Endometrial microvascular endothelial cells (primary cell): ENCODE data around the gene DRICH1. TPM values are rescaled to one million over a fixed set of nuclear protein-coding genes. Genes with fewer than 3 reads are reported as not detected.
"Not testable (repeated sequence)": the region's sequence is repeated elsewhere in the genome, so short reads cannot be mapped to it uniquely, and the experiment has no call there.

ENCODE experiments used
- in situ Hi-C: cut with HindIII; loops from 2 replicates; pipeline ENCODE4 v1.10.0; 2017; ENCODE audit warnings: low sequenced_read_pairs, low pct_unique_long_range_greater_than_20kb; ENCODE audit errors: inconsistent ontology term
- total RNA-seq: library from RNA; depleted of rRNA; stranded (reverse); fragments of >200 nt; gene quantifications from one replicate; pipeline ENCODE4 v1.2.3, GENCODE V29; 2015; ENCODE audit errors: inconsistent ontology term

The DRICH1 gene, protein sequence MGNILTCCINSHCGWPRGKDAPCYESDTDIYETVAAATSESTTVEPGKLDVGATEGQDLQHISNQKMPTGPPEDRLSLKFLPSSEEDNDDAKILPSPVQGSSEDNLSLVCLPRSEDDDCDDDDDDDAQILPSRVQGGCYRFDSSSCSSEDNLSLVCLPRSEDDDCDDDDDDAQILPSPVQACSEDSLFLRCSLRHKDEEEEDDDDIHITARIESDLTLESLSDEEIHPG
- total RNA-seq, result not detected

DNA sequence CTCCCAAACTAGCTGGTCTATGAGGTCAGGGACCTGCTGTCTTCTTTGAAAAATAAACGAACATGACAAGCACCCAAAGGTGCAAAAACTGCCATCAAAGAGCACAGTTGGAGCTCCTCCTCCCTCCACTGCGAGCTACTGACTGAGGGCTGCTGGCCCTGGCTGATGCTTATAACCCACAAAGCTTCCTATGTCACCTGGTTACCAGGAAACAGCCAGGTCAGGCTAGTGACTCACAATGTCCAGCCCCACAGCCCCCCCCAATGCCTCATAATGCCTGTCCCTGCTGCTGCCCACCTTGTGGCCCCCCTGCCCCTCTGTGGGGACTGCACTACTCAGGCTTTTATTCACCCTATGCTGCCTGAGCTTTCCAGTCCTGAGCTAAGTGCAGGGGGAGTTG lies at the start of gene DRICH1:
Gene DRICH1, minus strand, starts transcription at position 144 of the 400 bp plus-strand sequence. CDS start 298 bp downstream, outside the sequence.
- in situ Hi-C loops, result no loop called here

DNA sequence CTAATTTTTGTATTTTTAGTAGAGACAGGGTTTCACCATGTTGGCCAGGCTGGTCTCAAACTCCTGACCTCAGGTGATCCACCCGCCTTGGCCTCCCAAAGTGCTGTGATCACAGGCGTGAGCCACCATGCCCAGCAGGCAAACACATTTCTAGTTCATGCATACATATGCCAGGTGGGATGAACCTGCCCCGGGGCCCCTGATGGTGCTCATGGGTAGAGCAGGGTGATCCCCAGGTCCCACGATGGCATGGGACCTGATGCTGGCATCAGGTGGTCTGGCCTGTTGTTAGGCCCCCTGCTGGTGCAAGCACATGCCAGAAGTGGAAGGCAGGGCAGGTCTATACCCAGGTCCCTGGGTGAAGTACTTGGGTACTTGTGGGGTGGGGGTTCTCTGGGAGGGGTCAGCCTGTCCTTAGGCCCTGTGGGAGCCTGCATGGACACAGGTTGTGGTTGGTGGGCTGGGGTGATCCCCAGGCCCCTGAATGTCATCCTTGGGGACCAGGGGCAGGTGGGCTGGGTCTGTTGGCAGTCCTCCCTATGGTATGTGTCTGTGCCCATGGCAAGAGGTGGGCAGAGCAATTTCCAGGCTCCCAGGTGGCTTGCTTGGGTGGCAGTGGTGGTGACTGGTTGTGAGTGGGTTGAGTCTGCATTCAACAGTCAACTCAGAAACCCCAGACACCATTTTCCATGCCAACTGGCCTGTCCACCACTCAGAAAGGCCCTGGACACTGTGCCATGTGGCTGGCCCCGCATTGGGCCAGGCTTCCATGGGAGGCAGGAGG lies 49.1 kb upstream of the DRICH1 start:
- in situ Hi-C loops, result no loop called here

DNA sequence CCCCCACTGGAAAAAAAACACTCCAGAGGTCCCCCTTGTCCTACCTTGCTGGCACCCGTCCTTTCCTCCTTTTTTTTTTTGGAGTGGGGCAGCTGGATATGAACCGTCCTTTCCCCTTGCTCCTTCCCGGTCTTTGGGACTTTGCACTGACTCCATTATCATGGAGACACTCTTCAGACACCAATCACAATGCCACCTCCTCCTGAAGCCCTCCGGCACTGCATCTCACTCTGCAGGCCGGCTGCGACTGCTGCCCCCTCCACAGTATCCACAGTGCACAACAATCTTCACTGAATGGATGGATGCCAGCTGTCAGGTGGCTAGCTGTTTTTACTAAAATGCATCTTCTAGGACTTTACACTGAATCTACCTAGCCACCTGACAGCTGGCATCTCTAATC lies 46.0 kb upstream of the DRICH1 start:
- in situ Hi-C loops, result no loop called here

DNA sequence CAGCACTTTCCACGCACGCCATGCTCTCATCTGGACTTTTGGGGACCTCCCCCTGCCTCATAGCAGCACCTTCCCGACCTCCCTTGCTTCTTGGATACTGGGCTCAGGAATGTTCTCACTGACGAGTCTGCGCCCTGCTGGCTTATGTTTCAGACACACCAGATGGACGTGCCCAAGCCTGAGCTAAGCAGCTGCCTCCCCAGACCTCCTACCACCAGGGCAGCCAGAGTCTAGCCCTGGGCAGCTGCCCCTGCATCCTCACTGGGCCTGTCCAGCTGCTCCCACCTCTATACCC lies 45.5 kb upstream of the DRICH1 start:
- in situ Hi-C loops, result no loop called here

DNA sequence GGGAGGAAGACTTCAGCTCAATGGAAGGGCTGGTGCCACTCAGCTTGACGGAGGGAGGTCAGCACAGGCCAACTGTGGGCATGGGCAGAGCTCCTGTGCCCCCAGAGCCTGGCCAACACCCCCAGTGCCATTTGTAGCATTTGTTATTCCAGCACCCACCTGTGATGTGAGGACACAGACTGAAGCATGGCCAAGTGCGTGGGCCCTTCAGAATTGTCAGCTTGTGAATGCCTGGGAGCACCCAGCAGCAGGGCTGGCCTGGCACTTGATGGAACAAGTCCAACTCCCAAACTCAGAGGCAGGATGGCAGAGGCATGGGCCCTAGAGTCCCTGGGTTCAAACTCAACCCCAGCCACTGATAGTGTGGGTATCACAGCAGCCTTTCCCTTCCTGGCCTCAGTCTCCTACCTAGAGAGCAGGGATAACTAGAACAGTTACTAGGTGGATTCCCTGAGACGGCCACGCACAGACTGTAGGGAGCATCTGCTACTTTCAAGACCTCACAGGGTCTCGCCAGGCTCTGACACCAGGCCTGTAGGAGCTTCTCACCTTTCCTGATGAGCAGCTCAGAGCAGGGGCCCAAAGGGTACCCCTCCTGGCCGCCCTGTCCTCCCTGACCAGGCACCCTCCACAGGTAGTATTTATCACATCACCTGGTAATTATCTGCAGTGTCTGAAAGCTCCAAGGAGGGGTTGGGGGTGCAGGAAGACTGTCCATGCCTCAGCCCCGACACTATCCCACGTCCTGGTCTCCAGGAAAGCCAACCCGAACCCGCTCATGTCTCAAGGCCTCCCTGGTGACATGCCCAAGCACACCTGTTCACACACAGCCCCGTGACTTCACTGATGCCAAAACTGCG lies 45.0 kb upstream of the DRICH1 start:
- in situ Hi-C loops, result not testable (repeated sequence)

DNA sequence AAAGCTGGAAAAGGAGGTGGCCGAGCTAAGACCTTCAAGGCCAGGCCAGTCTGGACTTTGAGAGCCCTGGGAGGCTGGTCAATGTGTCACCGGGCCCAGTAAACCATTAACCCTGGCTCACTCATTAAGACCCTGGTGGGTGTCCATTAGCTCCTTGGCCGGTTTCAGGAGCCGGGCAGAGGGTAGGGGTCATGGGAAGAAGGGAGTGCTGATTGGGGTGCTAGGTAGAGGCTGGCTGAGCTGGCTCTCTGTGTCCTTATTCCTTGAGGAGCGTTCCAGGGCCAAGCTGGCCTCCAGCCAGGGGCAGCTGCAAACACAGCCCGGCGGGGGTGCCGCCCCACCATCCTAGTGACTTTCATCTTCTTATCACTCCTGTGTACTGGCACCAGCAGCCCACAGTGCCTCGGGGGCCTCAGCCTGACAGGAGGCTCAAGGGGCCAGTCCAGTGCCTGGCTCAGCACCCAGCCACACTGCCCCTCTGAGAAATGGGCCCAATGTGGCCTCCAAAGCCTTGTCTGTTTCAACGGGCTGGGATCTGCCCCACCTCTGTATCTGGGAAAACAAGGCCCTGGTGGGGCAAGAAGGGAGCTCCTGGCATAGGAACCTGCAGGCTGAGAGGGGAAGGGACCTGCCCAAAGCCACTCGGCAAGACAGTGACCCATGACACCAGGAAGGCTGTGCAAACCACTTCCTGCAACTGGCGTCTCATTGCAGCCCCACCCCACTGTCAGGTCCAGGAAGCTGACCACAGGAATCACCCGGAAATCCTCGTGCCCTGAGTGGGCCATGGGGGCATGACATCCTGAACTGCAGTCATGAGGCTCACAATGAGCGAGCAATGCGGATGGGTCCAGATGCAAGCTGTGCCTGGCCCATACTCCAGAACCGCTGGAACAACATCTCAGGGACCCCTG lies 43.6 kb upstream of the DRICH1 start:
- in situ Hi-C loops, result no loop called here

DNA sequence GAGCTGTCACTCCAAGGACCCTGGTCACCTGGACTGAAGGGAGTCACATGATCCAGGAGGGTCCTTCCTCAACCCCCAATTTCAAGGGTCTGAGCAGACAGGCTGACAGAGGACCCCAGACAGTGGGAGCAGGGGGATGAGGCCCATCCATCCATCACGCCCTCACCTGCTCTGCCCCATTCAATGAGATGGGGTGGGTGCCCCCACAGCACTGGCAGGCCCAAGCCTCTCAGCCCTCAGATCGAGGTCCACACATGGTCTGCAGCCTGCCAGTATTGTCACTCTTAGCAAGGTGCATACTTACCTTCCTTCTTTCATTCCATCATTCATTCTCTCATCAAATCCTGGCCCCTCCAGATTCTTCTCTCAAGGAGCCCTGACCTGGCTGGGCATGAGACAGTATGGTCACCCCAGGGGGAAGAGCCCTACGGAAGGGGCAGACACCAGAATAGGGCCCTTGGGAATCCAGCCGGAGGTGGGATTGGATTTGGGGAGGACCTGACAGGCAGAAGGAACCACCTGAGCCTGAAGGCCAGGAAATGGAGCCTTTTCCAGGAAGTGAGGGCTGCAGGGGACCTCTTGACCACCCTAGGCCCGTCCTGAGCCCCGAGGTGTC lies 42.9 kb upstream of the DRICH1 start:
- in situ Hi-C loops, result not testable (repeated sequence)

DNA sequence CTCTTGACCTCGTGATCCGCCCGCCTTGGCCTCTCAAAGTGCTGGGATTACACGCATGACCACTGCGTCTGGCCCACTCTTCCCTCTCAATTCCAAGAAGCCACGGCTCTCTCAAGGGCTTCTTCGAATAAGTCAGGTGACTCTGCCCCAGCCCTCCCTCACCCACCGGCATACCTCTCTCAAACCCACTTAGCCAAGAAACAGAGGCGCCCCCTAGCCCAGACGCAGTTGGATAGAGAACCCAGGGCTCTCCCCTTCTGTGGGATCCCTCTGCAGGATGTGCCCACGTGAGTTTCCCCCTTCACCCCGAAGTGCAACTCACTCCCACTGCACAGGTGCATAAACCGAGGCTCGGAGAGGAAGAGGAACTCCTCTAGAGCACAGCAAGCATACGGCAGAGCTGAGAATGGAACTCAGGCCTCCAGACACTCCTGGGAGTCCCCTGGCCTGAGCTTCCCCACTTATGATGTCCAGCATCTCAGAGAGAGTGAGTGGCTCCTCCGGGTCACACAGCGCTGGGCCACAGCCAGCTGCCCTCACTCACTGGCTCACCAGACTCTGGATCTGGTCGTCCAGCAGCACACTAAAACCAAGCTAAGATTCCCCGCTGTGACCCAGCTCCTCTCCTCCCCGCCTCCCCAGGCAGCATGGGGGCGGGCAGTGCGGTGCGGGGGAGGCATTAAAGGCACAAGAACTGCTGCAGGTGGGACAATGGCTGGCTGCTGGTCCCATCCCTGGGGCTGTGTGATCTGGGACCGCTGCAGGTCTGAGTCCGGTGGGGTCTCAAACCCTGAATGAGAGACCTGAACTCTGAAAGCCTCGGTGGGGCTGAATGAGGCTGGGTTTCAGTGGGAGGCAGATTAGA lies 41.9 kb upstream of the DRICH1 start:
- in situ Hi-C loops, result no loop called here

DNA sequence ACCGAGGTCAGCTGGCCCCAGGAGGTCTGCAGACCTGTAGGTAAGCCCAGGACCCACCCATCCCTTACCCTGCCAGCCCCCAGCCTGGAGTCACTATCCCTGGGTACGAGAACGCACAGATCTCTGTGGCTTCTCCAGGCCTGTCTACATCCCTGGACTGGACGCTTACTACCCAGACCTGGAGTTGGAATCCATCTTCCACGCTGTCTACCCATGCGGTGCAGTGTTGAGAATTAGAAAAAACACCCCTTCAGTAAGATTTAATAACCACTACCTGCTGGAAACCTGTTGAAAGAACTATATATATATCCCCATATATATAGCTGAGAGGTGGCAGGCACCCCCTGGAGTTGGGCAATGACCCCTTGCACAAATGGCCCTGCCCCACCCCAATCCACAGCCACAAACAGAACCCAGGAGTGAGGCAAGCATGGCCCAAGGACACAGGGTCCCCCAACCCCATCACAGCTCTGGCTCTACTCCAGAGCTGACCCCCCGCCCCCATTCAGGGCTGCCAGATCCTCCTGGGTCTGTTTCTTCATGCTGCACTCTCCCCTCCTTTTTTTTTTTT lies 41.0 kb upstream of the DRICH1 start:
- in situ Hi-C loops, result no loop called here

DNA sequence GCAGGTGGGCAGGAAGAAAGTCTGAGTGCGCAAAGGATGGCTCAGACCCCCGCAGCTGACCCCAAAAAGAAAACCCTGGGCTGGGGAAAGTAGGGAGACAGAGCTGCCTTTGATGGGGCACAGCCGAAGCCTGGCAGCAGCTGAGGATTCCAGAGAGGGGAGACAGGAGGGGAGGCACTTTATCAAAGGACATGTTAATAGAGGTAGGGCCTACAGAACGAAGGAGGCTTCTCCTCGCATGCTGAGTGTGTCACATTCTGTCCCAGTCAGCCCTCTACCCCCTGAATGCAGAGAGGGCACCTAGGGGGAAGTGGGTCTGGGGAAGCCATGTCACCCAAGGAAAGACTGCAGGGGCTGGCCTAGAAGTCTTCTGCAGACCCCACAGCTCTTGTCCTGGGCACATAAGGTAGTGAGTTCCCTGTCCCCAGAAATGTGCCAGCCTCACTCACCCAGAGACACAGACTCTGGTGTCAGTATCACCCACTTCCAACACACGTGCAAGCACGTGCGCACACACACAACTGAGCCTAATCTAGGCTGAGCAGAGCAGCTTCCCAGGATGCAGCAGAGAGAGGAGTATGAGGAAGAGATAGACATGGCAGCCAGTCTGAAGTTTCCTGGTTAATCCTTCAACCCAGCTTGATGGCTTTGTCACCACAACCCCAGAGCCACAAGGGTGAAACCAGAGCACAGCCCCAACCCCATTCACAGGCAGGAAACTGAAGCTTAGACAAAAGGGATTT lies 40.4 kb upstream of the DRICH1 start:
- in situ Hi-C loops, result not testable (repeated sequence)

DNA sequence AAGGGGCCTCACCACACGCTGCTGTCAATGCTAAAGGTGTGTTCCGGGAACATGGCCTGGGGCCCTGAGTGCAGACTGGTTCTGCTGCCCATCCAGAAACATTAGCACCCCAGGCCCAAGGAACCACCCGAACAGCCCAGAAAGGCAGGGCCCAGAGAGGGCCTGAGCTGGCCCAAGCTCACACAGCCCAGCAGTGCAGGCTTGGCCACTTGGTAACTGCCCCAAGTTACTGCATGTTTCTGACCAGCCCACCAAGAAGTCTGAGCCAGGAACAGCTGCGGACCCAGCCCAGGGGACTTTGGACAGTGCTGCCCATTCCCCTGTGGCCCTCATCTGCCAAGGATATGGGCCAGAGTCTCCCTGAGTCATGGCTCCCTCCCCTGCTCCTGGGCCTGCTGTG lies 39.3 kb upstream of the DRICH1 start:
- in situ Hi-C loops, result not testable (repeated sequence)

DNA sequence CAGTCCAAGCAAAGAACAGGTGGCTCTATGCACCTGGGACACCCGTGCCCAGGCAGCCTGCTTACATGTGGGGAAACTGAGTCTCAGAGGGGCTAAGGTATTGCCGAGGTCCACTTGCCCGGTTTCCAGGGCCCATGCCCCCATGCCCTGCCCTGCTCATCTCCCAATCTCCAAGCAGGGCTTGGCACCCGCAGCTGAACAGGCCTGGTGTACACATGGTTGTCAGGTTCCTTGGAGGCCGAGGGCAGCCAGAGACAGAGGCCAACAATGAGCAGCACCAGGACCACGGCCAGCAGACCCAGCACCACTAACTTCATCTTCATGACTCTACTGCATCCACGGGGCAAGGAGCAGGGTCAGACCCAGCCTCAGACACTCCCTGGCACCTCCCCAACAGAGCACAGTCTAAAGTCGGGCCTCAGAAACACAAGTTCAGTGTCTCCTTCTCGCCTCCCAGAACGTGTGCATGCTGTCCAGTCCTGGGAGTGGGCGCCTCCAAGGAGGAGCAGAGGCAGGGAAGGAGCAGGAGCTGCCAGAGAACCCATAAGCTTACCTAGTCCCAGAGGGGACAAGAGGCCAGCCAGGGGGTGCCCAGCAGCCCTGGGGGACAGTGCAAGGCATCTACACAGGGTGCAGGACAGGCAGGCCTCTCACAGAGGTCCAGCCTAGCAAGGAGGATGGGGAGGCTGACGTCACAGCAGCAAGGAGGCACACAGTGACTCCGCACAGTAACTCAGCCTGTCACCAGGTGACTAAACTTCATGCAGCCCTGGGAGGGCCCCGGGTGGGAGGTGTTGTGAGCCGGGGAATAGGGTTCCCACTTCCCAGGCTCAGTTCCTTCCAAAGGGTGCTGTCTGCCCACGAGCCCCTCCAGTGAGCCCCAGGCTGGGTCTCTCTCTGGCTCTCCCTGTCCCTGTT lies 38.5 kb upstream of the DRICH1 start:
- in situ Hi-C loops, result no loop called here

DNA sequence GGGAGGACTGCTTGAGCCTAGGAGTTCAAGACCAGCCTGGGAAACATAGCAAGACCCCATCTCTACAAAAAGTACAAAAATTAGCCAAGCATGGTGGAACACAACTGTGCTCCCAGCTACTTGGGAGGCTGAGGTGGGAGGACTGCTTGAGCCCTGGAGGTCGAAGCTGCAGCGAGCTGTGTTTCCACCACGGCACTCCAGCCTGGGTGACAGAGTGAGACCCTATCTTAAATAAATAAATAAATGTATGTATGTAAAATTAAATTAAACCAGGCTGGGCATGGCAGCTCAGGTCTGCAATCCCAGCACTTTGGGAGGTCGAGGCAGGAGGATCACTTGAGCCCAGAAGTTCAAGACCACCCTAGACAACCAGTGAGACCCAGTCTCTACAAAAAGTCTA lies 28.3 kb upstream of the DRICH1 start:
- in situ Hi-C loops, result not testable (repeated sequence)

DNA sequence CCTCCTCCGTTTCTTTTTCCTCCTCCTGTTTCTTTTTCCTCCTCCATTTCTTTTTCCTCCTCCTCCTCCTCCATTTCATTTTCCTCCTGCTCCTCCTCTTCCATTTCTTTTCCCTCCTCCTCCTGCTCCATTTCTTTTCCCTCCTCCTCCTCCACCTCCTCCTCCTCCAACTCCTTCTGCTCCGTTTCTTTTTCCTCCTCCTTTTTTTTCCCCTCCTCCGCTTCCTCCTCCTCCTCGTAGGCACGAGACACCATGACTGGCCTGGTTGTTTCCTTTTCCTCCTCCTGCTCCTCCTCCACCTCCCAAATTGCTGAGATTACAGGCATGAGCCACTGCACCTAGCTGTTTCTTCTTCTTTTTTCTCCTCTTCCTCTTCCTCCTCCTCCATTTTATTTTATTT lies 25.6 kb upstream of the DRICH1 start:
- in situ Hi-C loops, result no loop called here

DNA sequence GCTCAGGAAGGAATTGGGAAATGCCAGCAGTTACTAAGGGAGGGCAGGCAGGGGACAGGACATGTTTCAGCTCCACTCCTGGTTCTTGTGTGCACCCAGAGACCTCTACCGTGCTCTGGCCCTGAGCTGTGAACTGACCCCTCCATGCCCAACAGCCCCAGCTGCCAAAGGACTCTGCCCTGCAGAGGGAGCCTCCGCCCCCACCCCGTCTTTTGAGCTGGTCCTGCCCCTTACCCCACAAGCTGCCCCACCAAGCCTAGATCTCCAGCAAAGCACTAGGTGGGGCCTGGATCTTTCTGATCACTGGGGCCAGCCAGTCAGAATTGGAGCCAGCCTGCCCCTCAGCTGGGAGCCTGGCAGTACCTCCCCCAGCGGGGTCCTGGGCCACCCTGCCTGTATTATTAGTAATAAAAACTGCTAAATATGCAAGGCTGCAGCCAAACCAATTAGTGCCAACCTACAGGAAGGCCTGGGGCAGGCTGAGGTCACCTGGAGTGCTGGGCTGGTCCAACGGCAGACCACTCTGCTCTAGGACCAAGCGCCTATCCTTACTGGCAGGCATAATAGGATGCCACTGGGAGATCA lies 23.9 kb upstream of the DRICH1 start:
- in situ Hi-C loops, result no loop called here
